Gastrocnemius medialis (tissue), 4 donors: ENCODE measurements around the gene RIPOR3.

Experiments used
- CTCF ChIP-seq, 5 experiments: fragments of 450-650 bp in 3 of 5; fragments of 200-600 bp in 2 of 5; sonication (generic) in 2 of 5; IDR thresholded peaks in 4 of 5; conservative IDR thresholded peaks in 1 of 5; 1 replicate in 4 of 5; 2 replicates in 1 of 5; pipeline ENCODE4 v1.5.1; 2016 to 2019; ENCODE audit warnings: antibody characterized with exemption in 5 of 5, mild to moderate bottlenecking in 3 of 5, moderate library complexity in 3 of 5
- POLR2A ChIP-seq, 2 donors: fragments of 450-650 bp; IDR thresholded peaks; one replicate each; pipeline ENCODE4 v1.6.1; 2017; ENCODE audit warnings: antibody characterized with exemption in 2 of 2, mild to moderate bottlenecking in 2 of 2, moderate library complexity in 2 of 2

GRCh38 chr20:50704971-50705370 is 13.6 kb upstream of the RIPOR3 start:
- TF ChIP-seq CTCF (IDR thresholded peaks at IDR 0.05 in 4 of 5, conservative IDR thresholded peaks at IDR 0.05 in 1 of 5), result no peak
- TF ChIP-seq POLR2A (IDR thresholded peaks at IDR 0.05), result no peak
